ENCODE measurements around the gene SLC26A6. TPM values are rescaled to one million over a fixed set of nuclear protein-coding genes. Genes with fewer than 3 reads are reported as not detected.

The SLC26A6 gene
- total RNA-seq, 1 experiment from 2014 or later: 36.3 TPM

DNA sequence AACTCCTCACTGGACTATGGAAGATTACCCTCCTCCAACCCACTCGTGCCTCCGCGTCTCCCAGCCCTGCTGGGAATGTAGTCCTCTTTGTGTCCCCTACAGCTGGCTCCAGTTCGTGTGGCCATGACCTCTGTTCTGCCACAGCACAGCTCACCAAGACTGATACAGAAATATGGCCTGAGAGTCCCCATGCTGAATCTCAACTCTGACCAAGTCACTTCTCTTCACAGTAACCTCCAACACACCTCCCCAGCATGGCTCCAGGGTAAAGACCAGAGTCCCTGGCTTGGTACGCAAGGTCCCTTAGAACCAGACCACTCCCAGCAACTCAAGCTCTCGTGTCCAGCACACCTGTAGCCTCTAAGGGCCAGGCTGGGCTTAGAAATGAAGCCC lies 37.9 kb downstream of the SLC26A6 start:
- CTCF ChIA-PET: no interaction called here
- H3K36me3 ChIP-seq (ENCODE audit: control insufficient read depth, insufficient read depth, low read length): no peaks in the 10 kb centered on the region
- no TSS peak for BruUV-seq (replicated peaks)
- POLR2A ChIA-PET: no interaction called here
- H3K27me3 ChIP-seq (ENCODE audit: control insufficient read depth, insufficient read depth, low read length): no peaks in the 10 kb centered on the region
- peaks cover 34% of the 10 kb centered on the region for H3K4me1 ChIP-seq (ENCODE audit: control insufficient read depth, insufficient read depth, low read length)
- H3K4me3 ChIP-seq (ENCODE audit: low read depth in 2 of 2, low read length in 2 of 2): no peak overlapping the region
- intact Hi-C loops (cut with micrococcal nuclease; ENCODE audit: unreplicated experiment): no loop called here
- H3K27ac ChIP-seq (ENCODE audit: low read length): no peak overlapping the region
- no peak for TF ChIP-seq POLR2AphosphoS5 (IDR thresholded peaks at IDR 0.05; ENCODE audit: low read depth, low read length)
- no peak for TF ChIP-seq TCF7L2 (IDR thresholded peaks at IDR 0.05; ENCODE audit: low read depth, low read length)
- TF ChIP-seq, protein P1, sequence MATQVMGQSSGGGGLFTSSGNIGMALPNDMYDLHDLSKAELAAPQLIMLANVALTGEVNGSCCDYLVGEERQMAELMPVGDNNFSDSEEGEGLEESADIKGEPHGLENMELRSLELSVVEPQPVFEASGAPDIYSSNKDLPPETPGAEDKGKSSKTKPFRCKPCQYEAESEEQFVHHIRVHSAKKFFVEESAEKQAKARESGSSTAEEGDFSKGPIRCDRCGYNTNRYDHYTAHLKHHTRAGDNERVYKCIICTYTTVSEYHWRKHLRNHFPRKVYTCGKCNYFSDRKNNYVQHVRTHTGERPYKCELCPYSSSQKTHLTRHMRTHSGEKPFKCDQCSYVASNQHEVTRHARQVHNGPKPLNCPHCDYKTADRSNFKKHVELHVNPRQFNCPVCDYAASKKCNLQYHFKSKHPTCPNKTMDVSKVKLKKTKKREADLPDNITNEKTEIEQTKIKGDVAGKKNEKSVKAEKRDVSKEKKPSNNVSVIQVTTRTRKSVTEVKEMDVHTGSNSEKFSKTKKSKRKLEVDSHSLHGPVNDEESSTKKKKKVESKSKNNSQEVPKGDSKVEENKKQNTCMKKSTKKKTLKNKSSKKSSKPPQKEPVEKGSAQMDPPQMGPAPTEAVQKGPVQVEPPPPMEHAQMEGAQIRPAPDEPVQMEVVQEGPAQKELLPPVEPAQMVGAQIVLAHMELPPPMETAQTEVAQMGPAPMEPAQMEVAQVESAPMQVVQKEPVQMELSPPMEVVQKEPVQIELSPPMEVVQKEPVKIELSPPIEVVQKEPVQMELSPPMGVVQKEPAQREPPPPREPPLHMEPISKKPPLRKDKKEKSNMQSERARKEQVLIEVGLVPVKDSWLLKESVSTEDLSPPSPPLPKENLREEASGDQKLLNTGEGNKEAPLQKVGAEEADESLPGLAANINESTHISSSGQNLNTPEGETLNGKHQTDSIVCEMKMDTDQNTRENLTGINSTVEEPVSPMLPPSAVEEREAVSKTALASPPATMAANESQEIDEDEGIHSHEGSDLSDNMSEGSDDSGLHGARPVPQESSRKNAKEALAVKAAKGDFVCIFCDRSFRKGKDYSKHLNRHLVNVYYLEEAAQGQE (IDR thresholded peaks at IDR 0.05; ENCODE audit: insufficient read depth in 1 of 2, low read depth in 2 of 2, low read length in 1 of 2): no peak
- TF ChIP-seq SIN3A (IDR thresholded peaks at IDR 0.05; ENCODE audit: borderline replicate concordance, insufficient read depth, low read depth, low read length): no peak
- in situ Hi-C loops (cut with HindIII; ENCODE audit: low pct_unique_long_range_greater_than_20kb, low sequenced_read_pairs): no loop called here
- no peak for DNase-seq (ENCODE audit: low read depth, low spot score)
- no peak for ATAC-seq
- H3K9me3 ChIP-seq (ENCODE audit: control insufficient read depth, insufficient read depth, low read depth, low read length): no peaks in the 10 kb centered on the region

DNA sequence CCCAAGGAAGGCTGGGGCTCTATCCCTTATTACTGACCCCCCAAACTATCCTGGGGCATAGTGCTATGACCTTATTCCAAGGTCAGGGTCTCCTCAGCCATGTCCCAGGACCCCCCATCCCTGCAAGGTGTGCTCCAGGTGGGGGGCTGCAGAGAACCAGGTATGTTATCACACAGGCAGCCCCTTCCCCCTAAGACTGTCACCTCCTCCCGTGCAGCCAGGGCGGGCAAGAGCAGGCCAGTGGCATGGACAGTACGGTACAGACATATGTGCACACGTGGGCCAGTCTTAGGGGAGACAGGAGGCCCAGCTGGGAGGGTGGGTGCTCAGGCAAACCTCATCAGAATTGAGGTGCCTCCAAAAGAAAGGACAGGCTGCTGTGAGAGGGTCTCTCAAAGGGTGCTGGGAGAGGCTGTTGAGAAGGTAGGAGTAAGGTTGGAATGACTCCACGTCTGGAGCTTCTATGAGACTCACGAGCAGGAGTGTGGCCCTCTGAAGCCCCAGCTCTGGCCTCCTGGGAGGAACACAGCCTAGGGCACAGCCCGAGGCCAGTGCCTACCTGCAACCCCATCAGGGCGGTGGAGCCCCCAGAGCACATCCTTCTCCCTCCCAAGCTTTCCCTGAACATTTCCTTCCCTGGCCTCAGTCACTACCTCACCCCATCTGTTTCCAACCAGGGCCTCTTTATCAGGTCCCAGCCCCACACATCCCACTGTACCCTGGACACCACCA lies 38.4 kb downstream of the SLC26A6 start:
- ChIA-PET POLR2A (no interaction called here), CTCF (no interaction called here)
- H3K4me1 ChIP-seq (ENCODE audit: control insufficient read depth, insufficient read depth, low read length): peaks cover 34% of the 10 kb centered on the region
- H3K36me3 ChIP-seq (ENCODE audit: control insufficient read depth, insufficient read depth, low read length): no peaks in the 10 kb centered on the region
- in situ Hi-C loops (cut with HindIII; ENCODE audit: low pct_unique_long_range_greater_than_20kb, low sequenced_read_pairs) (no loop called here), intact Hi-C loops (cut with micrococcal nuclease; ENCODE audit: unreplicated experiment) (no loop called here)
- TF ChIP-seq POLR2AphosphoS5 (IDR thresholded peaks at IDR 0.05; ENCODE audit: low read depth, low read length) (no peak), TCF7L2 (IDR thresholded peaks at IDR 0.05; ENCODE audit: low read depth, low read length) (no peak), SIN3A (IDR thresholded peaks at IDR 0.05; ENCODE audit: borderline replicate concordance, insufficient read depth, low read depth, low read length) (no peak)
- TF ChIP-seq, protein P1 (IDR thresholded peaks at IDR 0.05; ENCODE audit: insufficient read depth in 1 of 2, low read depth in 2 of 2, low read length in 1 of 2): no peak
- TF ChIP-seq, protein P2, sequence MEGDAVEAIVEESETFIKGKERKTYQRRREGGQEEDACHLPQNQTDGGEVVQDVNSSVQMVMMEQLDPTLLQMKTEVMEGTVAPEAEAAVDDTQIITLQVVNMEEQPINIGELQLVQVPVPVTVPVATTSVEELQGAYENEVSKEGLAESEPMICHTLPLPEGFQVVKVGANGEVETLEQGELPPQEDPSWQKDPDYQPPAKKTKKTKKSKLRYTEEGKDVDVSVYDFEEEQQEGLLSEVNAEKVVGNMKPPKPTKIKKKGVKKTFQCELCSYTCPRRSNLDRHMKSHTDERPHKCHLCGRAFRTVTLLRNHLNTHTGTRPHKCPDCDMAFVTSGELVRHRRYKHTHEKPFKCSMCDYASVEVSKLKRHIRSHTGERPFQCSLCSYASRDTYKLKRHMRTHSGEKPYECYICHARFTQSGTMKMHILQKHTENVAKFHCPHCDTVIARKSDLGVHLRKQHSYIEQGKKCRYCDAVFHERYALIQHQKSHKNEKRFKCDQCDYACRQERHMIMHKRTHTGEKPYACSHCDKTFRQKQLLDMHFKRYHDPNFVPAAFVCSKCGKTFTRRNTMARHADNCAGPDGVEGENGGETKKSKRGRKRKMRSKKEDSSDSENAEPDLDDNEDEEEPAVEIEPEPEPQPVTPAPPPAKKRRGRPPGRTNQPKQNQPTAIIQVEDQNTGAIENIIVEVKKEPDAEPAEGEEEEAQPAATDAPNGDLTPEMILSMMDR (IDR thresholded peaks at IDR 0.05): no peak
- BruUV-seq (replicated peaks): no TSS peak
- ATAC-seq (no peak), DNase-seq (ENCODE audit: low read depth, low spot score) (no peak)
- H3K9me3 ChIP-seq (ENCODE audit: control insufficient read depth, insufficient read depth, low read depth, low read length): no peaks in the 10 kb centered on the region
- H3K27ac ChIP-seq (ENCODE audit: low read length): no peak overlapping the region
- H3K4me3 ChIP-seq (ENCODE audit: low read depth in 2 of 2, low read length in 2 of 2): no peak overlapping the region
- no peaks in the 10 kb centered on the region for H3K27me3 ChIP-seq (ENCODE audit: control insufficient read depth, insufficient read depth, low read length)
